WTC11 (cell line): ENCODE data around the gene ZNF300. TPM values are rescaled to one million over a fixed set of nuclear protein-coding genes. Genes with fewer than 3 reads are reported as not detected.

Experiments
- ATAC-seq: fragments of 200-7000 bp; cut with Tn5 transposase; 2 replicates; pipeline ENCODE4 v1.10.0; 2021; ENCODE audit warnings: mild to moderate bottlenecking, moderate library complexity
- CTCF ChIA-PET: fragments of 300-600 bp; sonication (Branson Sonifier 250); formaldehyde crosslinking; loops from one replicate; lab custom pipeline; 2021; ENCODE audit warnings: antibody characterized with exemption; lab: Charles Lee
- POLR2A ChIA-PET: fragments of 350-600 bp; sonication (Branson Sonifier 250); formaldehyde crosslinking; loops from one replicate; lab custom pipeline; 2021; ENCODE audit warnings: antibody characterized with exemption; lab: Charles Lee
- DNase-seq: peaks from one replicate; pipeline ENCODE4 v3.0.0; 2021; ENCODE audit warnings: low spot score
- H3K27ac Mint-ChIP-seq: 2 replicates; pipeline ENCODE4 v1.8.0; 2021; ENCODE audit warnings: mixed read lengths
- H3K27me3 Mint-ChIP-seq: 2 replicates; pipeline ENCODE4 v1.8.0; 2021; ENCODE audit warnings: low read depth, mild to moderate bottlenecking, moderate library complexity, mixed read lengths
- H3K36me3 Mint-ChIP-seq: 2 replicates; pipeline ENCODE4 v1.8.0; 2021; ENCODE audit warnings: mixed read lengths
- H3K4me1 Mint-ChIP-seq: 2 replicates; pipeline ENCODE4 v1.8.0; 2022; ENCODE audit warnings: mixed read lengths
- H3K4me3 Mint-ChIP-seq: 2 replicates; pipeline ENCODE4 v1.8.0; 2021; ENCODE audit warnings: mild to moderate bottlenecking, moderate library complexity, mixed read lengths
- H3K9me3 Mint-ChIP-seq: 2 replicates; pipeline ENCODE4 v1.8.0; 2021; ENCODE audit warnings: mixed read lengths
- ARID4B ChIP-seq: sonication (generic); formaldehyde crosslinking; IDR thresholded peaks from 2 replicates; pipeline ENCODE4 v1.8.0; 2023; ENCODE audit warnings: missing genetic modification reagents, mild to moderate bottlenecking, borderline replicate concordance
- ATF2 ChIP-seq: sonication (generic); formaldehyde crosslinking; IDR thresholded peaks from 2 replicates; pipeline ENCODE4 v1.8.1; 2022; ENCODE audit warnings: low read depth, missing genetic modification reagents, borderline replicate concordance
- ATF3 ChIP-seq: sonication (generic); formaldehyde crosslinking; conservative IDR thresholded peaks from 2 replicates; pipeline ENCODE4 v1.8.1; 2022; ENCODE audit warnings: mild to moderate bottlenecking, missing genetic modification reagents
- E2F4 ChIP-seq: sonication (generic); formaldehyde crosslinking; IDR thresholded peaks from 2 replicates; pipeline ENCODE4 v1.8.1; 2022; ENCODE audit warnings: low read depth, mild to moderate bottlenecking, moderate library complexity, missing genetic modification reagents, borderline replicate concordance
- GABPB1 ChIP-seq: sonication (generic); formaldehyde crosslinking; IDR thresholded peaks from 2 replicates; pipeline ENCODE4 v1.8.1; 2023; ENCODE audit warnings: mild to moderate bottlenecking, missing genetic modification reagents
- MYBL2 ChIP-seq: sonication (generic); formaldehyde crosslinking; IDR thresholded peaks from 2 replicates; pipeline ENCODE4 v1.8.1; 2023; ENCODE audit warnings: mild to moderate bottlenecking, moderate library complexity, missing genetic modification reagents
- NR3C1 ChIP-seq: sonication (generic); formaldehyde crosslinking; conservative IDR thresholded peaks from 2 replicates; pipeline ENCODE4 v1.8.1; 2023; ENCODE audit warnings: low read depth, mild to moderate bottlenecking, missing genetic modification reagents
- SP1 ChIP-seq: sonication (generic); formaldehyde crosslinking; conservative IDR thresholded peaks from 2 replicates; pipeline ENCODE4 v1.8.1; 2022; ENCODE audit warnings: missing genetic modification reagents
- ZBTB43 ChIP-seq: sonication (generic); formaldehyde crosslinking; IDR thresholded peaks from 2 replicates; pipeline ENCODE4 v1.8.1; 2023; ENCODE audit warnings: mild to moderate bottlenecking, missing genetic modification reagents
- ZNF138 ChIP-seq: sonication (generic); formaldehyde crosslinking; conservative IDR thresholded peaks from 2 replicates; pipeline ENCODE4 v1.8.1; 2022; ENCODE audit warnings: mild to moderate bottlenecking, moderate library complexity, missing genetic modification reagents
- ZNF263 ChIP-seq: sonication (generic); formaldehyde crosslinking; IDR thresholded peaks from 2 replicates; pipeline ENCODE4 v1.8.1; 2022; ENCODE audit warnings: low read depth, mild to moderate bottlenecking, moderate library complexity, missing genetic modification reagents
- ZNF532 ChIP-seq: fragments of 250-450 bp; sonication (Bioruptor Pico); IDR thresholded peaks from 2 replicates; pipeline ENCODE4 v1.9.0; 2021; ENCODE audit warnings: mild to moderate bottlenecking, borderline replicate concordance
- total RNA-seq: library from RNA; stranded (reverse); gene quantifications from 3 replicates; pipeline ENCODE4 v1.2.3, GENCODE V29; 2021

The ZNF300 gene
- total RNA-seq, 1 experiment from 2014 or later: 17.9 TPM

GRCh38 chr5:150946351-150946905 is 41.6 kb upstream of the ZNF300 start (continued):
- TF ChIP-seq E2F4 (CRISPR knock-in tag) (no peak), ZNF138 (no peak), ZNF532 (CRISPR knock-in tag) (no peak), ZNF263 (no peak), ATF2 (CRISPR knock-in tag) (no peak), GABPB1 (no peak), SP1 (CRISPR knock-in tag) (no peak)

GRCh38 chr5:150945947-150946346 is 41.2 kb upstream of the ZNF300 start:
- Mint-ChIP-seq H3K4me1 (no peaks in the 10 kb centered on the region), H3K4me3 (no peak overlapping the region)
- POLR2A ChIA-PET: no interaction called here

More at GRCh38 chr5:150945947-150946346, 41.2 kb upstream of the ZNF300 start:
- TF ChIP-seq ZNF138 (no peak), MYBL2 (no peak), E2F4 (CRISPR knock-in tag) (no peak), NR3C1 (CRISPR knock-in tag) (no peak), ARID4B (CRISPR knock-in tag) (no peak), ATF3 (CRISPR knock-in tag) (no peak), ZBTB43 (CRISPR knock-in tag) (no peak)
- TF ChIP-seq, all 79 proteins: peak for 0
- Mint-ChIP-seq H3K27me3 (peaks cover 17% of the 10 kb centered on the region), H3K27ac (no peak overlapping the region), H3K9me3 (peaks cover 91% of the 10 kb centered on the region), H3K36me3 (peaks cover 43% of the 10 kb centered on the region)
- CTCF ChIA-PET: no interaction called here
- ATAC-seq: no peak
- DNase-seq: no peak
